Trophoblast cell (in vitro differentiated cells and primary cell): ENCODE data around the gene SCFD2. TPM values are rescaled to one million over a fixed set of nuclear protein-coding genes. Genes with fewer than 3 reads are reported as not detected.
"Not testable (repeated sequence)": the region's sequence is repeated elsewhere in the genome, so short reads cannot be mapped to it uniquely, and the experiment has no call there.

Source experiments
- DNase-seq, 2 donors: peaks; one replicate each; pipeline ENCODE4 v3.0.0-alpha.2; 2016
- H2AFZ ChIP-seq: 2 replicates; pipeline ENCODE4 v1.6.1; 2013; ENCODE audit warnings: low read length, moderate library complexity, mild to moderate bottlenecking; ENCODE audit not compliant: insufficient read depth, poor library complexity
- H2AK5ac ChIP-seq: 2 replicates; pipeline ENCODE4 v1.6.1; 2013; ENCODE audit warnings: mild to moderate bottlenecking, low read length
- H2BK120ac ChIP-seq: 2 replicates; pipeline ENCODE4 v1.6.1; 2013; ENCODE audit warnings: low read length, mild to moderate bottlenecking, moderate library complexity; ENCODE audit not compliant: insufficient read depth, poor library complexity
- H2BK12ac ChIP-seq: 2 replicates; pipeline ENCODE4 v1.6.1; 2013; ENCODE audit warnings: mild to moderate bottlenecking, low read length, moderate library complexity
- H2BK5ac ChIP-seq: 2 replicates; pipeline ENCODE4 v1.6.1; 2013; ENCODE audit warnings: low read length, low read depth, moderate library complexity, mild to moderate bottlenecking; ENCODE audit not compliant: poor library complexity
- H3K14ac ChIP-seq: 2 replicates; pipeline ENCODE4 v1.6.1; 2013; ENCODE audit warnings: mild to moderate bottlenecking, low read length
- H3K18ac ChIP-seq: 2 replicates; pipeline ENCODE4 v1.6.1; 2013; ENCODE audit warnings: mild to moderate bottlenecking, low read length
- H3K23ac ChIP-seq: 2 replicates; pipeline ENCODE4 v1.6.1; 2013; ENCODE audit warnings: low read length
- H3K27ac ChIP-seq: 2 replicates; pipeline ENCODE4 v1.5.1; 2013; ENCODE audit warnings: low read depth, mild to moderate bottlenecking, inconsistent platforms, low read length, moderate library complexity
- H3K27me3 ChIP-seq: 2 replicates; pipeline ENCODE4 v1.6.1; 2013; ENCODE audit warnings: inconsistent platforms, mild to moderate bottlenecking, low read length, moderate library complexity; ENCODE audit not compliant: insufficient read depth
- H3K36me3 ChIP-seq, 2 experiments: 1 replicate in 1 of 2; 2 replicates in 1 of 2; pipeline ENCODE4 v1.6.1; 2013; ENCODE audit warnings: low read length in 2 of 2, mild to moderate bottlenecking in 2 of 2, moderate library complexity in 1 of 2; ENCODE audit not compliant: insufficient read depth in 2 of 2, control insufficient read depth in 1 of 2
- H3K4ac ChIP-seq: 2 replicates; pipeline ENCODE4 v1.6.1; 2013; ENCODE audit warnings: low read depth, mild to moderate bottlenecking, low read length, moderate library complexity
- H3K4me1 ChIP-seq, 2 experiments: 1 replicate in 1 of 2; 2 replicates in 1 of 2; pipeline ENCODE4 v1.6.1; 2013; ENCODE audit warnings: low read length in 2 of 2, mild to moderate bottlenecking in 2 of 2, moderate library complexity in 1 of 2; ENCODE audit not compliant: insufficient read depth in 2 of 2, control insufficient read depth in 1 of 2
- H3K4me2 ChIP-seq: 2 replicates; pipeline ENCODE4 v1.6.1; 2013; ENCODE audit warnings: inconsistent platforms, mild to moderate bottlenecking, low read length, moderate library complexity
- H3K4me3 ChIP-seq: 2 replicates; pipeline ENCODE4 v1.5.1; 2013; ENCODE audit warnings: mild to moderate bottlenecking, low read depth, low read length, inconsistent platforms
- H3K79me1 ChIP-seq: one replicate; pipeline ENCODE4 v1.6.1; 2013; ENCODE audit warnings: low read length
- H3K79me2 ChIP-seq: 2 replicates; pipeline ENCODE4 v1.6.1; 2013; ENCODE audit warnings: low read length, mild to moderate bottlenecking; ENCODE audit not compliant: control insufficient read depth, insufficient read depth, poor library complexity
- H3K9ac ChIP-seq: 2 replicates; pipeline ENCODE4 v1.6.1; 2013; ENCODE audit warnings: mild to moderate bottlenecking, low read length
- H3K9me3 ChIP-seq: 2 replicates; pipeline ENCODE4 v1.6.1; 2013; ENCODE audit warnings: low read depth, mild to moderate bottlenecking, control low read depth, inconsistent platforms, low read length; ENCODE audit not compliant: insufficient read depth
- H4K12ac ChIP-seq: 2 replicates; pipeline ENCODE4 v1.6.1; 2013; ENCODE audit warnings: low read depth, mild to moderate bottlenecking, low read length, moderate library complexity
- H4K8ac ChIP-seq: 2 replicates; pipeline ENCODE4 v1.6.1; 2013; ENCODE audit warnings: low read depth, mild to moderate bottlenecking, low read length, moderate library complexity
- H4K91ac ChIP-seq: one replicate; pipeline ENCODE4 v1.6.1; 2013; ENCODE audit warnings: low read depth, mild to moderate bottlenecking, low read length, moderate library complexity
- WGBS: extraction: QIAGEN DNeasy Blood & Tissue Kit; methylation state at CpG from one replicate; pipeline ENCODE4 v1.1.7; 2013; ENCODE audit warnings: missing lambda C conversion rate; ENCODE audit not compliant: insufficient read length, insufficient coverage; ENCODE audit errors: extremely low coverage; 5-methylcytosine and 5-hydroxymethylcytosine counted together
- polyA plus RNA-seq: library from polyadenylated mRNA; stranded (reverse); fragments of 200-250 nt; gene quantifications from 2 replicates; pipeline ENCODE4 v1.2.3, GENCODE V29; 2013

The SCFD2 gene
- polyA plus RNA-seq: 5.4 and 5.8 TPM in 2 replicates

GRCh38 chr4:53365486-53366300, at the start of gene SCFD2:
Gene SCFD2, minus strand, starts transcription at chr4:53366061.
- peak within 1 kb of the TSS; percentile 85 for H3K4me3 ChIP-seq
- no peak within 1 kb of the TSS for H3K23ac ChIP-seq
- no peak within 1 kb of the TSS for H3K27ac ChIP-seq
- H4K91ac ChIP-seq: peak within 1 kb of the TSS; percentile 21
- no peak within 1 kb of the TSS for H3K14ac ChIP-seq
- H4K12ac ChIP-seq: peak within 1 kb of the TSS; percentile 76
- no CpG with 5 or more reads among the region's 51 CpGs for WGBS
- H3K4ac ChIP-seq: no peak within 1 kb of the TSS
- H2AK5ac ChIP-seq: no peak within 1 kb of the TSS
- H3K36me3 ChIP-seq: no peaks in the 10 kb centered on the region
- H2AFZ ChIP-seq: peak within 1 kb of the TSS; percentile 82
- peak within 1 kb of the TSS; percentile 89 for H3K4me2 ChIP-seq
- H2BK12ac ChIP-seq: no peak within 1 kb of the TSS
- no peaks in the 10 kb centered on the region for H3K27me3 ChIP-seq
- DNase-seq: peak; percentile 98 to 99
- peaks cover 0 to 2% of the 10 kb centered on the region in 2 experiments for H3K4me1 ChIP-seq
- peak within 1 kb of the TSS; percentile 55 for H3K9ac ChIP-seq
- H3K18ac ChIP-seq: no peak within 1 kb of the TSS
- H4K8ac ChIP-seq: peak within 1 kb of the TSS; percentile 76
- H2BK120ac ChIP-seq: no peak within 1 kb of the TSS
- no peaks in the 10 kb centered on the region for H3K79me1 ChIP-seq
- H3K79me2 ChIP-seq: no peaks in the 10 kb centered on the region
- H2BK5ac ChIP-seq: no peak within 1 kb of the TSS
- H3K9me3 ChIP-seq: no peaks in the 10 kb centered on the region

GRCh38 chr4:53409479-53409878, 43.6 kb upstream of the SCFD2 start:
- not testable (repeated sequence) for H3K18ac ChIP-seq, H3K14ac ChIP-seq, H4K12ac ChIP-seq, H3K23ac ChIP-seq, H3K36me3 ChIP-seq, H2BK5ac ChIP-seq, H2AK5ac ChIP-seq, H3K9ac ChIP-seq, H3K4ac ChIP-seq, DNase-seq, H2BK12ac ChIP-seq, H3K79me1 ChIP-seq, H3K4me2 ChIP-seq, H2BK120ac ChIP-seq, H3K79me2 ChIP-seq, H4K8ac ChIP-seq, H3K4me1 ChIP-seq, H3K27ac ChIP-seq, H3K27me3 ChIP-seq, H3K9me3 ChIP-seq, H4K91ac ChIP-seq, H3K4me3 ChIP-seq, H2AFZ ChIP-seq
- no CpG with 5 or more reads among the region's 11 CpGs for WGBS

GRCh38 chr4:53380221-53380620, 14.4 kb upstream of the SCFD2 start:
- Histone ChIP-seq H2AFZ (no peak overlapping the region), H4K8ac (no peak overlapping the region), H2BK120ac (no peak overlapping the region), H4K91ac (no peak overlapping the region), H3K4me2 (no peak overlapping the region), H2AK5ac (no peak overlapping the region), H3K18ac (no peak overlapping the region), H3K23ac (no peak overlapping the region), H3K4me1 (peaks cover 0 to 2% of the 10 kb centered on the region in 2 experiments), H2BK5ac (no peak overlapping the region), H3K4me3 (no peak overlapping the region), H3K27me3 (no peaks in the 10 kb centered on the region), H3K79me1 (peaks cover 9% of the 10 kb centered on the region), H3K14ac (no peak overlapping the region), H3K9me3 (no peaks in the 10 kb centered on the region), H3K36me3 (peaks cover 4 to 6% of the 10 kb centered on the region in 2 experiments), H4K12ac (no peak overlapping the region), H2BK12ac (no peak overlapping the region), H3K4ac (no peak overlapping the region), H3K27ac (no peak overlapping the region), H3K79me2 (peaks cover 6% of the 10 kb centered on the region), H3K9ac (no peak overlapping the region)
- WGBS: no CpG with 5 or more reads among the region's 4 CpGs
- no peak for DNase-seq

GRCh38 chr4:53378171-53378482, 12.3 kb upstream of the SCFD2 start:
- Histone ChIP-seq H3K4me3 (peak overlapping the region; percentile 85), H2BK5ac (peak overlapping the region; percentile 83), H3K27ac (peak overlapping the region; percentile 63), H4K8ac (peak overlapping the region; percentile 92), H3K36me3 (peaks cover 0 to 1% of the 10 kb centered on the region in 2 experiments), H2AFZ (peak overlapping the region; percentile 83), H4K12ac (peak overlapping the region; percentile 83), H3K14ac (peak overlapping the region; percentile 78), H3K9me3 (no peaks in the 10 kb centered on the region), H3K9ac (peak overlapping the region; percentile 83), H4K91ac (peak overlapping the region; percentile 83), H3K23ac (no peak overlapping the region), H3K4me1 (peaks cover 0 to 3% of the 10 kb centered on the region in 2 experiments), H3K79me1 (peaks cover 9% of the 10 kb centered on the region), H3K27me3 (no peaks in the 10 kb centered on the region), H2AK5ac (no peak overlapping the region), H3K4ac (peak overlapping the region; percentile 77), H3K4me2 (peak overlapping the region; percentile 84), H2BK120ac (peak overlapping the region; percentile 69), H3K18ac (peak overlapping the region; percentile 79), H3K79me2 (peaks cover 6% of the 10 kb centered on the region), H2BK12ac (no peak overlapping the region)
- DNase-seq: no peak
- WGBS: no CpG with 5 or more reads among the region's 10 CpGs
